AG04450 (cell line): ENCODE measurements around the gene TTC12. TPM values are rescaled to one million over a fixed set of nuclear protein-coding genes. Genes with fewer than 3 reads are reported as not detected.

Experiments
- CTCF ChIA-PET: fragments of 300-600, 350-600 bp; formaldehyde crosslinking; extraction: SDS; loops from one replicate; lab custom pipeline; 2022; ENCODE audit warnings: antibody characterized with exemption, inconsistent platforms; lab: Charles Lee
- POLR2A ChIA-PET: fragments of 350-600 bp; formaldehyde crosslinking; extraction: SDS; loops from one replicate; lab custom pipeline; 2021; ENCODE audit warnings: antibody characterized with exemption, inconsistent platforms; lab: Yijun Ruan, JAX
- DNase-seq: peaks from one replicate; pipeline ENCODE4 v3.0.0-alpha.2; 2011; ENCODE audit warnings: low read depth, low spot score
- H3K27ac ChIP-seq: one replicate; pipeline ENCODE4 v1.5.1; 2012; ENCODE audit warnings: low read depth, low read length, control low read depth
- H3K27me3 ChIP-seq: one replicate; pipeline ENCODE4 v1.6.0; 2012; ENCODE audit warnings: low read length; ENCODE audit not compliant: control insufficient read depth, insufficient read depth
- H3K4me3 ChIP-seq: 2 replicates; pipeline ENCODE4 v1.5.1; 2011; ENCODE audit warnings: mild to moderate bottlenecking, low read depth, low read length, control low read depth
- H3K9me3 ChIP-seq: 2 replicates; pipeline ENCODE4 v1.5.1; 2012; ENCODE audit warnings: low read length; ENCODE audit not compliant: control insufficient read depth, insufficient read depth
- polyA minus RNA-seq: library from RNA; depleted of rRNA, polyadenylated mRNA; stranded (reverse); fragments of >200 nt; gene quantifications from 2 replicates; pipeline ENCODE4 v1.2.3, GENCODE V29; 2011; rRNA and poly(A)+ RNA removed
- polyA plus RNA-seq: library from polyadenylated mRNA; depleted of rRNA; stranded (reverse); fragments of >200 nt; gene quantifications from 2 replicates; pipeline ENCODE4 v1.2.3, GENCODE V29; 2011; rRNA removed
- TF ChIP-seq, protein P1 (sequence below): IDR thresholded peaks from 2 replicates; pipeline ENCODE4 v1.5.1; 2011; ENCODE audit warnings: low read depth, low read length, control low read depth, inconsistent platforms

Gene TTC12
- 17.6 and 19.0 TPM in 2 replicates for polyA plus RNA-seq
- polyA minus RNA-seq = 18.9 and 26.7 TPM in 2 replicates

DNA sequence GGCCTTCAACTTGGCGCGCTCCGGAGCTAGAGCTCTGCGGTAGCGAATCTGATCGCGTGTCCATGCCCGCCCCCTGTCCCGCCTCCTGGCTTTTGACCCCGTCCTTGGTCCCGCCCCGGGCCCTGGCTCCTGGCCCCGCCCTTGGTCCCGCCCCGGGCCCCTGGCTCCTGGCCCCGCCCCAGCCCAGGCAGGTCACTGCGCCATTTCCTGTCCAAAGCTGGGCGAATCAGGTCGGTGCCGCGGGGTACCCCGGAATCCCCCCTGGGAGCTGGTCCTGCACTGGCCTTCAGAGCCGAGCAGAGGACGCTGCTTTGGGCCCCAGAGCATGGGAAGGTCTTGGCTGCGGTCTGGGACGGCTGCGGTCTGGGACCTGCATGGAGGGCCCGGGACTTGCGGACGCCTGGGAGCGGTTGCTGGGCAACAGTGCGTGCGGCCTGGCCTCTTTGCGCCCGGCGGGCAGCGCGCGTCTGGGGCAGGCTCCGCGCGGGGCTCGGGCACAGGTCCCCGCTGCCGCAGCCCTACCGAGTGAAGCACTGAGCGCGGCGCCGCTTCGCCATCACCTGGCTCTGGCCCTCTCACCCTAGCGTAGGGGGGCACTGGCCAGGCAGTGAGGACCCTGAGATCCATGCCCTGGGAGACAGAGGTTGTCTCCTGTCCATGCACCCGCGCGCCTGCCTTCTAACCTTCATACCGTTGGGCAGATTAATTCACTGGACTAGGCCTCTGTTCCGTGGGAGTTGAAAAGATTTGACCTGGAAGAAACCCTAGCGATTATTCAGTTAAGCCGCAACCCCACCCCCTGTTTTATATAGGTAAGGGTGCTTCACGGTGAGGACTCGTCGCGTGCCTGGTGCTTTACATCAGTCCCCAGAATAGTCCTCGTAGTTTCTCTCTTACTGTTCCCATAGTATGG lies at the start of gene TTC12:
TTC12 (plus strand) TSS at position 195 of the 913 bp plus-strand sequence. CDS start 1,675 bp downstream, outside the sequence.
- CTCF ChIA-PET = interaction anchor here (0.7 to 3.6 kb wide), 5 partner anchors 179 to 1031 kb away, joined by 3 to 32 read pairs (median 10); no protein-coding TSS in a partner anchor
- Histone ChIP-seq H3K27ac (peak within 1 kb of the TSS; percentile 53), H3K9me3 (no peaks in the 10 kb centered on the region), H3K27me3 (peaks cover 4% of the 10 kb centered on the region), H3K4me3 (peak within 1 kb of the TSS; percentile 95)
- POLR2A ChIA-PET = interaction anchor here (0.6 kb wide), 1 partner anchor 74 kb away, joined by 7 read pairs; no protein-coding TSS in a partner anchor
- DNase-seq = peak; percentile 61
- TF ChIP-seq, protein P1, sequence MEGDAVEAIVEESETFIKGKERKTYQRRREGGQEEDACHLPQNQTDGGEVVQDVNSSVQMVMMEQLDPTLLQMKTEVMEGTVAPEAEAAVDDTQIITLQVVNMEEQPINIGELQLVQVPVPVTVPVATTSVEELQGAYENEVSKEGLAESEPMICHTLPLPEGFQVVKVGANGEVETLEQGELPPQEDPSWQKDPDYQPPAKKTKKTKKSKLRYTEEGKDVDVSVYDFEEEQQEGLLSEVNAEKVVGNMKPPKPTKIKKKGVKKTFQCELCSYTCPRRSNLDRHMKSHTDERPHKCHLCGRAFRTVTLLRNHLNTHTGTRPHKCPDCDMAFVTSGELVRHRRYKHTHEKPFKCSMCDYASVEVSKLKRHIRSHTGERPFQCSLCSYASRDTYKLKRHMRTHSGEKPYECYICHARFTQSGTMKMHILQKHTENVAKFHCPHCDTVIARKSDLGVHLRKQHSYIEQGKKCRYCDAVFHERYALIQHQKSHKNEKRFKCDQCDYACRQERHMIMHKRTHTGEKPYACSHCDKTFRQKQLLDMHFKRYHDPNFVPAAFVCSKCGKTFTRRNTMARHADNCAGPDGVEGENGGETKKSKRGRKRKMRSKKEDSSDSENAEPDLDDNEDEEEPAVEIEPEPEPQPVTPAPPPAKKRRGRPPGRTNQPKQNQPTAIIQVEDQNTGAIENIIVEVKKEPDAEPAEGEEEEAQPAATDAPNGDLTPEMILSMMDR = no peak

- no peak overlapping the region for H3K4me3 ChIP-seq
- no peak overlapping the region for H3K27ac ChIP-seq
- CTCF ChIA-PET = no interaction called here
- H3K27me3 ChIP-seq = no peaks in the 10 kb centered on the region
- DNase-seq = no peak
- POLR2A ChIA-PET = no interaction called here
- TF ChIP-seq, protein P1 = no peak
- H3K9me3 ChIP-seq = no peaks in the 10 kb centered on the region
Observed at GRCh38 chr11:113265362-113265761, 49.0 kb upstream of the TTC12 start.

GRCh38 chr11:113267493-113267892 lies 46.9 kb upstream of the TTC12 start:
- ChIA-PET POLR2A (no interaction called here), CTCF (interaction anchor here (0.6 kb wide), 1 partner anchor 12 kb away, joined by 5 read pairs; no protein-coding TSS in a partner anchor)
- no peaks in the 10 kb centered on the region for H3K27me3 ChIP-seq
- DNase-seq = no peak
- H3K27ac ChIP-seq = no peak overlapping the region
- TF ChIP-seq, protein P1 = no peak
- no peaks in the 10 kb centered on the region for H3K9me3 ChIP-seq
- no peak overlapping the region for H3K4me3 ChIP-seq

DNA sequence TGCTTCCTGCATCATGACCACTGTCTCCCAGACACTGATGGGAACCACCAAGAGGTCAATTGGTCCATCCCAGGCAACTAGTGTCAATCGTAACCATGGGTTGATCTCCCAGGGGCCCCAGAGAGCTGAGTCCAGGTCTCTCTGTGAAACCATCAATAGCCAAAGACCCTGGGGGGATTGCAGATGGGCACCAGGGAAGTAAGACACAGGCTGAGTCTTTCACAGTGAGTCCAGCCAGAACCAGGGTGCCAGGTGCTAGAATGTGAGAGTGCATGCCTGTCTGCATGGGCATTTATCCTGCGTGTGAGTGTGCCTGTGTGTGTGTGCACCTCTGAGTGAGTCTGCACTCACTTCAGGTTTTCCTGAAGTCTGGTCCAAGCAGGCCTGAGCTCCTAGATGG lies 45.3 kb upstream of the TTC12 start:
- POLR2A ChIA-PET = no interaction called here
- no peak overlapping the region for H3K27ac ChIP-seq
- no peak for DNase-seq
- no peak overlapping the region for H3K4me3 ChIP-seq
- CTCF ChIA-PET = no interaction called here
- no peaks in the 10 kb centered on the region for H3K27me3 ChIP-seq
- TF ChIP-seq, protein P1 = no peak
- H3K9me3 ChIP-seq = no peaks in the 10 kb centered on the region

DNA sequence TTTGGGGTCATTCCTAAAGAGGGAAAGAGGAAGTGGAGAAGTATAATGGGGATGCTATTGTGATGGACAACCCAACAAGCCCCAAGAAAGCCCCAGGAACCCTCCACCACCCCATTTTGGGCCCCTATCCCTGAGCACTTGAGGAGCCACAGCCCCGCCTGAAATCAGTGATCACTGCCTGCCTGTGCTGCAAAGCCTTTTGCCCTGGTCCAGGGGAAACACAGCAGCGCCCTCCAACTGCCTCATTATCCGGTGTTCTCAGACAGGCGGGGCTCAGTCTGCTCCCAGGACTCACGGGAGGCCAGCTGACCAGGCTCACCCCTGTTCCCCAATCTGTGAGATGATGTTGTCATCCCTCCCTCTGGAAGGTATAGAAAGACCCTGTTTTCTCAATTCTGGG lies 44.7 kb upstream of the TTC12 start:
- no peak for DNase-seq
- H3K27me3 ChIP-seq = no peaks in the 10 kb centered on the region
- H3K9me3 ChIP-seq = no peaks in the 10 kb centered on the region
- ChIA-PET CTCF (no interaction called here), POLR2A (no interaction called here)
- H3K27ac ChIP-seq = no peak overlapping the region
- TF ChIP-seq, protein P1 = no peak
- no peak overlapping the region for H3K4me3 ChIP-seq
